ENCODE data around the gene ANXA2.
"Not testable (repeated sequence)": the region's sequence is repeated elsewhere in the genome, so short reads cannot be mapped to it uniquely, and the experiment has no call there.

Gene ANXA2

DNA sequence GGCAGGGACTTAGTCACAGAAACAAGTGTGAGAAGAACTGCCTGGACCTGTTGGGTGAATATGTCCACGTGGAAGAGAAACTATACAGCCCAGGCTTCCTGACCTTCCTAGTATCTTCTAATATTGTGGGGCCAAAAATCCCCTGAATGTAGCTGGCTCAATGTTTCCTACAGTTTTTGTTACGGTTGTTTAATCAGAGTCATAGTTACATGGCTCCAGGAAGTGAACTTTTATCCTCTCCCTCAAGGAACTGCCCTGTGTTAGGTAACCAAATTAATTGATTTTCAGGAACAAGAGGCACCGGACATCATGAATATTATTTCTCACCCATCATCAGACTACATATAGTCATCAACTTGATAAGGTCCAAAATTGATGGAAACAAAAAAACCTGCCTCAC lies 59.0 kb downstream of the ANXA2 start:
- Histone ChIP-seq H2BK15ac (ENCODE audit: low read length) (no peak overlapping the region), H2BK5ac (ENCODE audit: low read length) (no peak overlapping the region), H3K14ac (ENCODE audit: low read length) (no peak overlapping the region), H3K27me3 (ENCODE audit: control insufficient read depth in 3 of 3, insufficient read depth in 3 of 3, low read depth in 1 of 3, low read length in 3 of 3) (peaks cover 0 to 12% (median 0%) of the 10 kb centered on the region in 3 experiments), H2BK12ac (ENCODE audit: low read length) (no peak overlapping the region), H3K9me3 (replicated peaks in 1 of 2; ENCODE audit: control insufficient read depth in 2 of 2, insufficient read depth in 1 of 2, low read depth in 1 of 2, low read length in 2 of 2) (no peaks in the 10 kb centered on the region), H3K4me1 (ENCODE audit: control insufficient read depth in 2 of 2, insufficient read depth in 1 of 2, low read depth in 1 of 2, low read length in 2 of 2) (peaks cover 0 to 2% of the 10 kb centered on the region in 2 donors), H3K18ac (ENCODE audit: low read length) (no peak overlapping the region), H3K23ac (ENCODE audit: low read depth, low read length, poor library complexity) (no peak overlapping the region), H2AFZ (ENCODE audit: low read length) (no peak overlapping the region), H4K8ac (ENCODE audit: low read depth, low read length) (no peak overlapping the region), H2BK120ac (ENCODE audit: low read depth, low read length) (no peak overlapping the region), H3K27ac (replicated peaks; ENCODE audit: low read length) (no peak overlapping the region), H3K79me1 (ENCODE audit: low read depth, low read length) (no peaks in the 10 kb centered on the region), H3K4ac (ENCODE audit: low read length) (no peak overlapping the region), H3K4me3 (ENCODE audit: low read length in 2 of 2) (no peak overlapping the region), H3K36me3 (replicated peaks in 1 of 2; ENCODE audit: control insufficient read depth in 2 of 2, insufficient read depth in 2 of 2, low read length in 2 of 2) (no peaks in the 10 kb centered on the region), H3K9ac (ENCODE audit: low read depth, low read length, poor library complexity) (no peak overlapping the region), H4K91ac (ENCODE audit: low read depth, low read length, poor library complexity) (no peak overlapping the region), H3K4me2 (ENCODE audit: insufficient read depth, low read length, poor library complexity, severe bottlenecking) (no peak overlapping the region), H2AK5ac (ENCODE audit: low read depth, low read length) (no peak overlapping the region)
- no peak for DNase-seq (ENCODE audit: low spot score)
- WGBS, 2 donors (ENCODE audit: extremely low coverage in 2 of 2, insufficient read length in 2 of 2, insufficient replicate concordance in 1 of 2), result no CpG with 5 or more reads among the region's 3 CpGs

GRCh38 chr15:60337076-60337475 lies 60.7 kb downstream of the ANXA2 start:
- Histone ChIP-seq H3K14ac (ENCODE audit: low read length) (no peak overlapping the region), H3K4ac (ENCODE audit: low read length) (no peak overlapping the region), H3K4me2 (ENCODE audit: insufficient read depth, low read length, poor library complexity, severe bottlenecking) (no peak overlapping the region), H3K27me3 (ENCODE audit: control insufficient read depth in 3 of 3, insufficient read depth in 3 of 3, low read depth in 1 of 3, low read length in 3 of 3) (peaks cover 0 to 8% (median 0%) of the 10 kb centered on the region in 3 experiments), H3K36me3 (replicated peaks in 1 of 2; ENCODE audit: control insufficient read depth in 2 of 2, insufficient read depth in 2 of 2, low read length in 2 of 2) (no peaks in the 10 kb centered on the region), H3K9me3 (replicated peaks in 1 of 2; ENCODE audit: control insufficient read depth in 2 of 2, insufficient read depth in 1 of 2, low read depth in 1 of 2, low read length in 2 of 2) (no peaks in the 10 kb centered on the region), H2AFZ (ENCODE audit: low read length) (no peak overlapping the region), H3K23ac (ENCODE audit: low read depth, low read length, poor library complexity) (no peak overlapping the region), H2BK12ac (ENCODE audit: low read length) (no peak overlapping the region), H3K9ac (ENCODE audit: low read depth, low read length, poor library complexity) (no peak overlapping the region), H3K4me1 (ENCODE audit: control insufficient read depth in 2 of 2, insufficient read depth in 1 of 2, low read depth in 1 of 2, low read length in 2 of 2) (no peaks in the 10 kb centered on the region), H4K8ac (ENCODE audit: low read depth, low read length) (no peak overlapping the region), H2BK5ac (ENCODE audit: low read length) (no peak overlapping the region), H3K27ac (replicated peaks; ENCODE audit: low read length) (no peak overlapping the region), H2AK5ac (ENCODE audit: low read depth, low read length) (no peak overlapping the region), H3K18ac (ENCODE audit: low read length) (no peak overlapping the region), H3K4me3 (ENCODE audit: low read length in 2 of 2) (no peak overlapping the region), H2BK120ac (ENCODE audit: low read depth, low read length) (no peak overlapping the region), H4K91ac (ENCODE audit: low read depth, low read length, poor library complexity) (no peak overlapping the region), H3K79me1 (ENCODE audit: low read depth, low read length) (no peaks in the 10 kb centered on the region), H2BK15ac (ENCODE audit: low read length) (no peak overlapping the region)
- WGBS, 2 donors (ENCODE audit: extremely low coverage in 2 of 2, insufficient read length in 2 of 2, insufficient replicate concordance in 1 of 2), result no CpG with 5 or more reads among the region's 4 CpGs
- DNase-seq (ENCODE audit: low spot score), result no peak

GRCh38 chr15:60335296-60335695 lies 62.5 kb downstream of the ANXA2 start:
- not testable (repeated sequence) for H3K4me1 ChIP-seq (ENCODE audit: control insufficient read depth in 2 of 2, insufficient read depth in 1 of 2, low read depth in 1 of 2, low read length in 2 of 2); H2AFZ ChIP-seq (ENCODE audit: low read length)
- no CpG with 5 or more reads among the region's 4 CpGs for WGBS, 2 donors (ENCODE audit: extremely low coverage in 2 of 2, insufficient read length in 2 of 2, insufficient replicate concordance in 1 of 2)

DNA sequence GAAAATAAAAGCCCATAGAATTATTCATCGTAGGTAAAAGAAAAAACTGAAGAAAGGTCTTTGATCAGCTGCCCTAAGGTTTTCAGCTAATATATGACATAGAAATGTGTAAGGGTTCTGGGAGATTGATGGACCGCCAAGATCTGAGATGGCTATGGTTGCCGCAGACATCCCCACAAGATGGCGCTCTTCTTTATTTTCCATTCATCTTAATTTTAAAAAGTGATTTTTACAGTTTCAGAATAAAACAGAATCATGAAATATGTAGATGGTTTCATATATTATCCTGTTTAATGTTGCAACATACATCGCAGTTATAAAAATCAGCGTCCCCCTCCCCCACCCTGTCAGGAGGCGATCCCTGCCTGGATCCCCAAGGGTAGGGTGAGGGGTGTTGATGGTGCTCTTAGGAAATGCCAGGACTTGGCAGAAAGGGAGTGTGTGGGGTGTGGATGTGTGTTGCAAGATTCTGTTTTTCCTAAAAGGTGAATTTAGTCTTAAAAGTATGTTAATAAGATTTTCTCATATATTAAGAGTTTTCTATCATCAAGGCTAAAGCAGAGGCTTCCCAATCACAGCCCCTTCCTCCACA lies 68.8 kb downstream of the ANXA2 start:
- H2BK15ac ChIP-seq (ENCODE audit: low read length), result no peak overlapping the region
- peaks cover 0 to 7% of the 10 kb centered on the region in 2 donors for H3K4me1 ChIP-seq (ENCODE audit: control insufficient read depth in 2 of 2, insufficient read depth in 1 of 2, low read depth in 1 of 2, low read length in 2 of 2)
- WGBS, 2 donors (ENCODE audit: extremely low coverage in 2 of 2, insufficient read length in 2 of 2, insufficient replicate concordance in 1 of 2), result no CpG with 5 or more reads among the region's 7 CpGs
- H3K36me3 ChIP-seq (replicated peaks in 1 of 2; ENCODE audit: control insufficient read depth in 2 of 2, insufficient read depth in 2 of 2, low read length in 2 of 2), result no peaks in the 10 kb centered on the region
- H3K9ac ChIP-seq (ENCODE audit: low read depth, low read length, poor library complexity), result no peak overlapping the region
- H2AK5ac ChIP-seq (ENCODE audit: low read depth, low read length), result no peak overlapping the region
- no peak overlapping the region for H3K27ac ChIP-seq (replicated peaks; ENCODE audit: low read length)
- no peak overlapping the region for H2AFZ ChIP-seq (ENCODE audit: low read length)
- H3K9me3 ChIP-seq (replicated peaks in 1 of 2; ENCODE audit: control insufficient read depth in 2 of 2, insufficient read depth in 1 of 2, low read depth in 1 of 2, low read length in 2 of 2), result no peaks in the 10 kb centered on the region
- DNase-seq (ENCODE audit: low spot score), result no peak
- peaks cover 0 to 13% (median 2%) of the 10 kb centered on the region in 3 experiments for H3K27me3 ChIP-seq (ENCODE audit: control insufficient read depth in 3 of 3, insufficient read depth in 3 of 3, low read depth in 1 of 3, low read length in 3 of 3)
- H3K23ac ChIP-seq (ENCODE audit: low read depth, low read length, poor library complexity), result no peak overlapping the region
- no peak overlapping the region for H3K18ac ChIP-seq (ENCODE audit: low read length)
- no peak overlapping the region for H3K4me3 ChIP-seq (ENCODE audit: low read length in 2 of 2)
- no peak overlapping the region for H2BK12ac ChIP-seq (ENCODE audit: low read length)
- H4K8ac ChIP-seq (ENCODE audit: low read depth, low read length), result no peak overlapping the region
- no peak overlapping the region for H3K14ac ChIP-seq (ENCODE audit: low read length)
- H3K4me2 ChIP-seq (ENCODE audit: insufficient read depth, low read length, poor library complexity, severe bottlenecking), result no peak overlapping the region
- no peak overlapping the region for H4K91ac ChIP-seq (ENCODE audit: low read depth, low read length, poor library complexity)
- H2BK120ac ChIP-seq (ENCODE audit: low read depth, low read length), result no peak overlapping the region
- no peak overlapping the region for H2BK5ac ChIP-seq (ENCODE audit: low read length)
- no peak overlapping the region for H3K4ac ChIP-seq (ENCODE audit: low read length)
- no peaks in the 10 kb centered on the region for H3K79me1 ChIP-seq (ENCODE audit: low read depth, low read length)

More at GRCh38 chr15:60335296-60335695, 62.5 kb downstream of the ANXA2 start:
- not testable (repeated sequence) for H3K23ac ChIP-seq (ENCODE audit: low read depth, low read length, poor library complexity); H2AK5ac ChIP-seq (ENCODE audit: low read depth, low read length); H3K9me3 ChIP-seq (replicated peaks in 1 of 2; ENCODE audit: control insufficient read depth in 2 of 2, insufficient read depth in 1 of 2, low read depth in 1 of 2, low read length in 2 of 2); H3K4me2 ChIP-seq (ENCODE audit: insufficient read depth, low read length, poor library complexity, severe bottlenecking); H3K4ac ChIP-seq (ENCODE audit: low read length); H3K14ac ChIP-seq (ENCODE audit: low read length); H3K79me1 ChIP-seq (ENCODE audit: low read depth, low read length); DNase-seq (ENCODE audit: low spot score); H3K27me3 ChIP-seq (ENCODE audit: control insufficient read depth in 3 of 3, insufficient read depth in 3 of 3, low read depth in 1 of 3, low read length in 3 of 3); H3K9ac ChIP-seq (ENCODE audit: low read depth, low read length, poor library complexity); H3K36me3 ChIP-seq (replicated peaks in 1 of 2; ENCODE audit: control insufficient read depth in 2 of 2, insufficient read depth in 2 of 2, low read length in 2 of 2); H2BK5ac ChIP-seq (ENCODE audit: low read length); H2BK15ac ChIP-seq (ENCODE audit: low read length); H2BK12ac ChIP-seq (ENCODE audit: low read length); H4K91ac ChIP-seq (ENCODE audit: low read depth, low read length, poor library complexity); H3K4me3 ChIP-seq (ENCODE audit: low read length in 2 of 2); H2BK120ac ChIP-seq (ENCODE audit: low read depth, low read length); H3K27ac ChIP-seq (replicated peaks; ENCODE audit: low read length); H4K8ac ChIP-seq (ENCODE audit: low read depth, low read length); H3K18ac ChIP-seq (ENCODE audit: low read length)

Data from neuronal stem cell (in vitro differentiated cells).